A549 (cell line): ENCODE measurements around the gene DNAH5. TPM values are rescaled to one million over a fixed set of nuclear protein-coding genes. Genes with fewer than 3 reads are reported as not detected.
A peak's percentile ranks its signal among the peaks of the same experiment; 100 is the strongest.

Source experiments
- ATAC-seq, 2 experiments: fragments of 200-7000 bp in 1 of 2; fragments of >200 bp in 1 of 2; cut with Nextera tagmentation in 1 of 2; cut with Tn5 transposase in 1 of 2; 3 replicates each; pipeline versions ENCODE4 v1.8.0 to v1.9.1; 2018 to 2020; ENCODE audit warnings: mild to moderate bottlenecking in 1 of 2, moderate library complexity in 1 of 2
- CTCF ChIA-PET: fragments of 300-600 bp; sonication (Branson Sonifier 250); formaldehyde crosslinking; extraction: SDS; loops from one replicate; lab custom pipeline; 2021; ENCODE audit warnings: antibody characterized with exemption, inconsistent platforms; lab: Yijun Ruan, JAX
- POLR2A ChIA-PET: fragments of 350-600 bp; formaldehyde crosslinking; extraction: SDS; loops from one replicate; lab custom pipeline; 2021; ENCODE audit warnings: antibody characterized with exemption, inconsistent platforms; lab: Yijun Ruan, JAX
- DNase-seq, 2 experiments: peaks; one replicate each; pipeline versions ENCODE4 v3.0.0 to v3.0.0-alpha.2; 2011 to 2016; ENCODE audit warnings: low read depth in 1 of 2, low spot score in 1 of 2
- FAIRE-seq: peaks from 2 replicates; lab custom pipeline; 2011; peaks lifted over from hg19 to GRCh38; lab: Jason Lieb, UNC
- H3K27ac ChIP-seq, 2 experiments: fragments of >200 bp; sonication (Bioruptor Twin); formaldehyde crosslinking; 3 replicates each; pipeline ENCODE4 v1.5.1; 2016 to 2017
- H3K4me1 ChIP-seq: fragments of >200 bp; sonication (Bioruptor Twin); formaldehyde crosslinking; 3 replicates; pipeline ENCODE4 v1.6.1; 2016
- H3K4me2 ChIP-seq: fragments of >200 bp; sonication (Bioruptor Twin); formaldehyde crosslinking; 3 replicates; pipeline ENCODE4 v1.6.1; 2016
- H3K4me3 ChIP-seq: fragments of >200 bp; sonication (Bioruptor Twin); formaldehyde crosslinking; 3 replicates; pipeline ENCODE4 v1.5.1; 2016
- H3K9me3 ChIP-seq: fragments of >200 bp; sonication (Bioruptor Twin); formaldehyde crosslinking; 3 replicates; pipeline ENCODE4 v1.6.1; 2016
- BCL3 ChIP-seq: fragments of >200 bp; sonication (Bioruptor Twin); formaldehyde crosslinking; IDR thresholded peaks from 3 replicates; pipeline ENCODE4 v1.6.1; 2016
- CEBPB ChIP-seq, 2 experiments: fragments of >200 bp in 1 of 2; sonication (Bioruptor Twin) in 1 of 2; formaldehyde crosslinking in 1 of 2; IDR thresholded peaks; 2 replicates each; pipeline ENCODE4 v1.6.1; 2012 to 2016
- CHD2 ChIP-seq: fragments of 150-350 bp; IDR thresholded peaks from 2 replicates; pipeline ENCODE4 v1.6.1; 2014; ENCODE audit warnings: low read length; ENCODE audit not compliant: partially characterized antibody
- EHMT2 ChIP-seq: fragments of 200-600 bp; sonication (generic); IDR thresholded peaks from 2 replicates; pipeline ENCODE4 v1.6.1; 2016; ENCODE audit warnings: antibody characterized with exemption, low read depth, mild to moderate bottlenecking, moderate library complexity
- FOXS1 ChIP-seq: fragments of 250-450 bp; sonication (Bioruptor Pico); IDR thresholded peaks from 2 replicates; pipeline ENCODE4 v1.5.0; 2020; ENCODE audit warnings: mild to moderate bottlenecking, moderate library complexity
- HDAC2 ChIP-seq: fragments of 200-600 bp; sonication (generic); IDR thresholded peaks from 2 replicates; pipeline ENCODE4 v1.6.1; 2016
- HMGXB4 ChIP-seq: fragments of 250-450 bp; sonication (Bioruptor Pico); IDR thresholded peaks from 2 replicates; pipeline ENCODE4 v1.5.0; 2021; ENCODE audit warnings: mild to moderate bottlenecking, moderate library complexity, borderline replicate concordance
- HOXA7 ChIP-seq: fragments of 250-450 bp; sonication (Bioruptor Pico); IDR thresholded peaks from 2 replicates; pipeline ENCODE4 v1.5.0; 2020; ENCODE audit warnings: mild to moderate bottlenecking, moderate library complexity
- KDM1A ChIP-seq: fragments of 200-600 bp; sonication (generic); IDR thresholded peaks from 2 replicates; pipeline ENCODE4 v1.6.1; 2016; ENCODE audit warnings: low read depth, mild to moderate bottlenecking
- MAFK ChIP-seq: fragments of 450-650 bp; IDR thresholded peaks from 2 replicates; pipeline ENCODE4 v1.6.1; 2014; ENCODE audit not compliant: partially characterized antibody
- NPAS2 ChIP-seq: fragments of 250-450 bp; sonication (Bioruptor Pico); IDR thresholded peaks from 2 replicates; pipeline ENCODE4 v1.8.0; 2022; ENCODE audit warnings: mild to moderate bottlenecking, moderate library complexity, borderline replicate concordance
- POLR2AphosphoS2 ChIP-seq: conservative IDR thresholded peaks from 2 replicates; pipeline ENCODE4 v1.6.1; 2012; ENCODE audit warnings: low read length, improper control_type of control experiment, inconsistent platforms
- RARB ChIP-seq: fragments of 250-450 bp; sonication (Bioruptor Pico); IDR thresholded peaks from 2 replicates; pipeline ENCODE4 v1.8.0; 2021; ENCODE audit warnings: mild to moderate bottlenecking, moderate library complexity
- REST ChIP-seq: fragments of 200-600 bp; sonication (generic); IDR thresholded peaks from 2 replicates; pipeline ENCODE4 v1.6.1; 2016; ENCODE audit warnings: antibody characterized with exemption, mild to moderate bottlenecking, moderate library complexity
- RNF2 ChIP-seq: fragments of 200-600 bp; sonication (generic); IDR thresholded peaks from 2 replicates; pipeline ENCODE4 v1.6.1; 2016; ENCODE audit warnings: low read depth, mild to moderate bottlenecking, antibody characterized with exemption, moderate library complexity, borderline replicate concordance
- SREBF2 ChIP-seq: fragments of 450-650 bp; IDR thresholded peaks from 2 replicates; pipeline ENCODE4 v1.6.1; 2014; ENCODE audit warnings: mild to moderate bottlenecking, moderate library complexity
- TP53 ChIP-seq: fragments of 250-450 bp; sonication (Bioruptor Pico); IDR thresholded peaks from 2 replicates; pipeline ENCODE4 v1.5.0; 2021; ENCODE audit warnings: mild to moderate bottlenecking, moderate library complexity
- ZFP36 ChIP-seq: fragments of 450-650 bp; IDR thresholded peaks from 2 replicates; pipeline ENCODE4 v1.6.1; 2014; ENCODE audit warnings: borderline replicate concordance; ENCODE audit not compliant: partially characterized antibody
- ZSCAN20 ChIP-seq: fragments of 250-450 bp; sonication (Bioruptor Pico); IDR thresholded peaks from 2 replicates; pipeline ENCODE4 v1.8.0; 2022; ENCODE audit warnings: mild to moderate bottlenecking, moderate library complexity
- WGBS: methylation state at CpG from one replicate; pipeline ENCODE4 v1.1.6; 2017; ENCODE audit errors: missing lambda C conversion rate; 5-methylcytosine and 5-hydroxymethylcytosine counted together
- polyA plus RNA-seq, 4 experiments: library from polyadenylated mRNA; depleted of rRNA in 3 of 4; stranded (reverse); fragments of >200 nt; fragmentation: RNase III in 1 of 4; extraction: RNeasy Plus Mini Kit Qiagen cat#74134 plus additional on column Dnase treatment in 1 of 4; gene quantifications; 2 replicates in 3 of 4; 3 replicates in 1 of 4; pipeline ENCODE4 v1.2.3, GENCODE V29; 2011 to 2017
- TF ChIP-seq, protein P1 (sequence below): fragments of 450-650 bp; IDR thresholded peaks from 2 replicates; pipeline ENCODE4 v1.6.1; 2014; ENCODE audit warnings: antibody characterized with exemption
- TF ChIP-seq, protein P2 (sequence below): fragments of >200 bp; sonication (Bioruptor Twin); formaldehyde crosslinking; IDR thresholded peaks from 2 replicates; pipeline ENCODE4 v1.6.1; 2016
- TF ChIP-seq, protein P3 (sequence below): IDR thresholded peaks from 2 replicates; pipeline ENCODE4 v1.6.1; 2012

DNAH5 gene
- polyA plus RNA-seq, 2 of the 4 experiments (the other 2 are of a cell fraction), result 0.15 to 1.0 TPM

DNA sequence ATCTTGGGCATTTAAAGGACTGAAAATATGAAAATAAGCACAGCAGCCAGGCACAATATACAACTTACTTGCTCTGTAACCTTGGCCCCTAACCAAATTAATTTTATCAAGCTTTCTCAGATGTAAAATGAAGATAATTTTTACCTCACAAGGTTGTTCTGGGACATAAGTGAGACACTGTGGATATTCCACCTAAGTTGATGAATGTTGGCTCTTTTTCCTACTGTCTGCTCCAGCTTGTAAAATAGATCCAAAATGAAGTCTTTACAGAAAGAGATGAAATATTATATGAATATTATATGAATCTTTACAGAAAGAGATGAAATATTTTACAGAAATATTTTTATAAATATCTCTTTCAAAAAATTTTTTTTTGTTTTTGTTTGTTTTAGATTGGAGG, 270.1 kb downstream of the DNAH5 start:
- ChIA-PET POLR2A (no interaction called here), CTCF (no interaction called here)
- H3K9me3 ChIP-seq, result no peaks in the 10 kb centered on the region
- H3K4me1 ChIP-seq, result no peaks in the 10 kb centered on the region
- H3K27ac ChIP-seq, result no peak overlapping the region
- DNase-seq (no peak), FAIRE-seq (no peak), ATAC-seq (no peak)
- no peak for TF ChIP-seq MAFK
- TF ChIP-seq HMGXB4 (CRISPR knock-in tag), result no peak
- TF ChIP-seq CHD2, result no peak
- no peak overlapping the region for H3K4me2 ChIP-seq
- H3K4me3 ChIP-seq, result no peak overlapping the region

DNA sequence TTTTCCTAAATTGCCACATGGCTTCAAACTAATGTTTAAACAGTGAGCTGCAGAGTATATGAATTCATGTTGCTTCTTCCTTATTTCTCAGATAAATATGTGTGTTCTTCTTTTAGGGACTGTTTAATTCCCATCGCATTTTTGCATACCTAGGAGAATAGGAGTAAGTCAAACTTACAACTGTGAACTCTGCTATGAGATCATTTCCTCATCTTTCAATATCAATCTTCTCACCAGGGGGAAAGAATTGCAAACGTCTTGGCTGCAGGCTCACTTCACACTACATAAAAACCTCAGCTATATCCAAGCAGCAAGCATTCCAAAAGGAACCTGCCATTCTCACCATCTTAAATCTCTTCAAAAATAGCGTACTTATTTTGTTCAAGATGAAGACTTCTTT, 271.0 kb downstream of the DNAH5 start:
- Histone ChIP-seq H3K27ac (no peak overlapping the region), H3K4me1 (no peaks in the 10 kb centered on the region), H3K4me3 (no peak overlapping the region), H3K4me2 (no peak overlapping the region), H3K9me3 (no peaks in the 10 kb centered on the region)
- TF ChIP-seq TP53 (CRISPR knock-in tag) (no peak), HOXA7 (no peak), CHD2 (no peak), RARB (CRISPR knock-in tag) (no peak), ZFP36 (no peak), MAFK (no peak), FOXS1 (no peak), KDM1A (no peak), EHMT2 (no peak), POLR2AphosphoS2 (no peak), CEBPB (IDR thresholded peaks at IDR 0.05) (no peak), SREBF2 (no peak), REST (no peak), ZSCAN20 (CRISPR knock-in tag) (no peak), RNF2 (no peak)
- TF ChIP-seq, protein P1, sequence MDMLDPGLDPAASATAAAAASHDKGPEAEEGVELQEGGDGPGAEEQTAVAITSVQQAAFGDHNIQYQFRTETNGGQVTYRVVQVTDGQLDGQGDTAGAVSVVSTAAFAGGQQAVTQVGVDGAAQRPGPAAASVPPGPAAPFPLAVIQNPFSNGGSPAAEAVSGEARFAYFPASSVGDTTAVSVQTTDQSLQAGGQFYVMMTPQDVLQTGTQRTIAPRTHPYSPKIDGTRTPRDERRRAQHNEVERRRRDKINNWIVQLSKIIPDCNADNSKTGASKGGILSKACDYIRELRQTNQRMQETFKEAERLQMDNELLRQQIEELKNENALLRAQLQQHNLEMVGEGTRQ, result no peak
- TF ChIP-seq, protein P2, sequence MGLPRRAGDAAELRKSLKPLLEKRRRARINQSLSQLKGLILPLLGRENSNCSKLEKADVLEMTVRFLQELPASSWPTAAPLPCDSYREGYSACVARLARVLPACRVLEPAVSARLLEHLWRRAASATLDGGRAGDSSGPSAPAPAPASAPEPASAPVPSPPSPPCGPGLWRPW, result no peak
- ChIA-PET CTCF (no interaction called here), POLR2A (no interaction called here)
- ATAC-seq, result no peak
- FAIRE-seq, result no peak
- DNase-seq, result no peak
- WGBS, result 25% methylated on average over 3 of the region's 3 CpGs

GRCh38 chr5:13664377-13664776, 280.1 kb downstream of the DNAH5 start:
- POLR2A ChIA-PET, result no interaction called here
- no peak overlapping the region for H3K27ac ChIP-seq
- CTCF ChIA-PET, result no interaction called here
- 10% methylated on average over 3 of the region's 3 CpGs for WGBS
- H3K4me2 ChIP-seq, result no peak overlapping the region
- H3K4me3 ChIP-seq, result no peak overlapping the region
- FAIRE-seq, result no peak
- H3K4me1 ChIP-seq, result no peaks in the 10 kb centered on the region
- no peaks in the 10 kb centered on the region for H3K9me3 ChIP-seq
- no peak; a peak in 1 of 6 replicates for ATAC-seq
- peak in 1 of 2 experiments; percentile 21 for DNase-seq
- TF ChIP-seq, protein P3, sequence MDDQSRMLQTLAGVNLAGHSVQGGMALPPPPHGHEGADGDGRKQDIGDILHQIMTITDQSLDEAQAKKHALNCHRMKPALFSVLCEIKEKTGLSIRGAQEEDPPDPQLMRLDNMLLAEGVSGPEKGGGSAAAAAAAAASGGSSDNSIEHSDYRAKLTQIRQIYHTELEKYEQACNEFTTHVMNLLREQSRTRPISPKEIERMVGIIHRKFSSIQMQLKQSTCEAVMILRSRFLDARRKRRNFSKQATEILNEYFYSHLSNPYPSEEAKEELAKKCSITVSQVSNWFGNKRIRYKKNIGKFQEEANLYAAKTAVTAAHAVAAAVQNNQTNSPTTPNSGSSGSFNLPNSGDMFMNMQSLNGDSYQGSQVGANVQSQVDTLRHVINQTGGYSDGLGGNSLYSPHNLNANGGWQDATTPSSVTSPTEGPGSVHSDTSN, result no peak
- TF ChIP-seq REST (no peak), HOXA7 (no peak), HDAC2 (no peak), NPAS2 (CRISPR knock-in tag) (no peak), TP53 (CRISPR knock-in tag) (no peak), BCL3 (no peak)
